Smooth muscle cell (in vitro differentiated cells): ENCODE data around the gene PTPRM. TPM values are rescaled to one million over a fixed set of nuclear protein-coding genes. Genes with fewer than 3 reads are reported as not detected.

Experiments
- DNase-seq: peaks from one replicate; lab custom pipeline; 2025; ENCODE audit not compliant: unreplicated experiment; lab: John Stamatoyannopoulos, UW
- H2AFZ ChIP-seq: fragments of 200-600 bp; sonication (generic); 2 replicates; pipeline ENCODE4 v1.6.0; 2016; ENCODE audit warnings: antibody characterized with exemption, low read depth, mild to moderate bottlenecking
- H3F3A ChIP-seq: fragments of 200-600 bp; sonication (generic); 2 replicates; pipeline ENCODE4 v1.6.0; 2017; ENCODE audit warnings: antibody characterized with exemption, low read depth
- H3K27ac ChIP-seq: fragments of 200-600 bp; sonication (generic); 2 replicates; pipeline ENCODE4 v1.5.1; 2016; ENCODE audit warnings: low read depth, mild to moderate bottlenecking
- H3K27me3 ChIP-seq: fragments of 200-600 bp; sonication (generic); 2 replicates; pipeline ENCODE4 v1.6.1; 2016; ENCODE audit warnings: low read depth, mild to moderate bottlenecking
- H3K36me3 ChIP-seq: fragments of 200-600 bp; sonication (generic); 2 replicates; pipeline ENCODE4 v1.5.1; 2016; ENCODE audit warnings: low read depth
- H3K4me1 ChIP-seq: fragments of 200-600 bp; sonication (generic); 2 replicates; pipeline ENCODE4 v1.5.1; 2016; ENCODE audit warnings: low read depth
- H3K4me2 ChIP-seq: fragments of 200-600 bp; sonication (generic); 2 replicates; pipeline ENCODE4 v1.6.0; 2016; ENCODE audit warnings: mild to moderate bottlenecking
- H3K4me3 ChIP-seq: fragments of 200-600 bp; sonication (generic); 2 replicates; pipeline ENCODE4 v1.5.1; 2016; ENCODE audit warnings: mild to moderate bottlenecking
- H3K79me2 ChIP-seq: fragments of 200-600 bp; sonication (generic); 2 replicates; pipeline ENCODE4 v1.6.0; 2016; ENCODE audit warnings: low read depth, mild to moderate bottlenecking
- H3K9ac ChIP-seq: fragments of 200-600 bp; sonication (generic); 2 replicates; pipeline ENCODE4 v1.6.0; 2016; ENCODE audit warnings: low read depth
- H3K9me3 ChIP-seq: fragments of 200-600 bp; sonication (generic); replicated peaks from 2 replicates; pipeline ENCODE4 v1.5.1; 2016; ENCODE audit warnings: low read depth
- H4K20me1 ChIP-seq: fragments of 200-600 bp; sonication (generic); 2 replicates; pipeline ENCODE4 v1.6.0; 2016; ENCODE audit warnings: low read depth
- CTCF ChIP-seq: fragments of 200-600 bp; sonication (generic); IDR thresholded peaks from 2 replicates; pipeline ENCODE4 v1.5.1; 2017; ENCODE audit warnings: borderline replicate concordance, mild to moderate bottlenecking, antibody characterized with exemption; ENCODE audit not compliant: insufficient read depth, poor library complexity, severe bottlenecking
- WGBS: methylation state at CpG from one replicate; pipeline ENCODE4 v1.1.7; 2016; ENCODE audit warnings: low lambda C conversion rate; 5-methylcytosine and 5-hydroxymethylcytosine counted together
- polyA plus RNA-seq: library from polyadenylated mRNA; unstranded; fragments of >200 nt; fragmentation: Nextera tagmentation; extraction: Ambion mirVana; gene quantifications from 2 replicates; pipeline ENCODE4 v1.2.1, GENCODE V29; 2016
- total RNA-seq: library from RNA; depleted of rRNA; stranded (reverse); fragments of >200 nt; gene quantifications from 2 replicates; pipeline ENCODE4 v1.2.3, GENCODE V29; 2014

Gene PTPRM
- total and polyA plus RNA-seq, 2 experiments from 2014 or later: 57.5 to 115 TPM

- H3F3A ChIP-seq: no peaks in the 10 kb centered on the region
- H3K36me3 ChIP-seq: no peaks in the 10 kb centered on the region
- H3K9ac ChIP-seq: no peak overlapping the region
- WGBS: 94% methylated on average over 10 of the region's 10 CpGs
- DNase-seq: no peak
- no peak overlapping the region for H3K27ac ChIP-seq
- H4K20me1 ChIP-seq: no peaks in the 10 kb centered on the region
- H2AFZ ChIP-seq: no peak overlapping the region
- no peak for TF ChIP-seq CTCF
- H3K27me3 ChIP-seq: no peaks in the 10 kb centered on the region
- peaks cover 5% of the 10 kb centered on the region for H3K4me1 ChIP-seq
- no peaks in the 10 kb centered on the region for H3K9me3 ChIP-seq
- no peaks in the 10 kb centered on the region for H3K79me2 ChIP-seq
- no peak overlapping the region for H3K4me2 ChIP-seq
- no peak overlapping the region for H3K4me3 ChIP-seq
Measured at GRCh38 chr18:8301427-8302172, 734.5 kb downstream of the PTPRM start.

GRCh38 chr18:8303151-8303755 lies 736.1 kb downstream of the PTPRM start:
- no peak for DNase-seq
- Histone ChIP-seq H3K27ac (no peak overlapping the region), H3K9me3 (no peaks in the 10 kb centered on the region), H3K4me2 (no peak overlapping the region), H3K4me1 (peaks cover 5% of the 10 kb centered on the region), H2AFZ (no peak overlapping the region), H3F3A (no peaks in the 10 kb centered on the region), H3K27me3 (no peaks in the 10 kb centered on the region), H3K79me2 (no peaks in the 10 kb centered on the region), H4K20me1 (no peaks in the 10 kb centered on the region), H3K4me3 (no peak overlapping the region), H3K9ac (no peak overlapping the region), H3K36me3 (no peaks in the 10 kb centered on the region)
- no peak for TF ChIP-seq CTCF
- 91% methylated on average over 7 of the region's 7 CpGs for WGBS

- no peak overlapping the region for H3K4me3 ChIP-seq
- H3K4me2 ChIP-seq: no peak overlapping the region
- no peaks in the 10 kb centered on the region for H3K36me3 ChIP-seq
- H2AFZ ChIP-seq: no peak overlapping the region
- no peaks in the 10 kb centered on the region for H3K9me3 ChIP-seq
- no peaks in the 10 kb centered on the region for H3K79me2 ChIP-seq
- H3K27me3 ChIP-seq: no peaks in the 10 kb centered on the region
- no peaks in the 10 kb centered on the region for H3K4me1 ChIP-seq
- H4K20me1 ChIP-seq: no peaks in the 10 kb centered on the region
- H3K27ac ChIP-seq: no peak overlapping the region
- H3K9ac ChIP-seq: no peak overlapping the region
- no peaks in the 10 kb centered on the region for H3F3A ChIP-seq
- no peak for TF ChIP-seq CTCF
- DNase-seq: no peak
Measured at GRCh38 chr18:8307960-8308359, 740.8 kb downstream of the PTPRM start.

- Histone ChIP-seq H3K27ac (no peak overlapping the region), H3K79me2 (no peaks in the 10 kb centered on the region), H3K9ac (no peak overlapping the region), H3K36me3 (no peaks in the 10 kb centered on the region), H3K9me3 (no peaks in the 10 kb centered on the region), H3K4me1 (no peaks in the 10 kb centered on the region), H3K4me2 (no peak overlapping the region), H3K27me3 (no peaks in the 10 kb centered on the region), H4K20me1 (peaks cover 4% of the 10 kb centered on the region), H2AFZ (no peak overlapping the region), H3K4me3 (no peak overlapping the region), H3F3A (no peaks in the 10 kb centered on the region)
- no peak for TF ChIP-seq CTCF
- WGBS: 85% methylated on average over 2 of the region's 2 CpGs
- DNase-seq: no peak
Measured at GRCh38 chr18:8313043-8313442, 745.9 kb downstream of the PTPRM start.
